Testis (tissue), 2 donors: ENCODE results near the gene ZSCAN2.

Experiments used
- CTCF ChIP-seq, 3 experiments: fragments of 450-650 bp in 2 of 3; fragments of 200-600 bp in 1 of 3; sonication (generic) in 1 of 3; IDR thresholded peaks; one replicate each; pipeline ENCODE4 v1.5.1; 2016 to 2019; ENCODE audit warnings: antibody characterized with exemption in 3 of 3, mild to moderate bottlenecking in 2 of 3, moderate library complexity in 1 of 3
- POLR2A ChIP-seq: fragments of 450-650 bp; IDR thresholded peaks from one replicate; pipeline ENCODE4 v1.6.1; 2017; ENCODE audit warnings: antibody characterized with exemption, mild to moderate bottlenecking, moderate library complexity

DNA sequence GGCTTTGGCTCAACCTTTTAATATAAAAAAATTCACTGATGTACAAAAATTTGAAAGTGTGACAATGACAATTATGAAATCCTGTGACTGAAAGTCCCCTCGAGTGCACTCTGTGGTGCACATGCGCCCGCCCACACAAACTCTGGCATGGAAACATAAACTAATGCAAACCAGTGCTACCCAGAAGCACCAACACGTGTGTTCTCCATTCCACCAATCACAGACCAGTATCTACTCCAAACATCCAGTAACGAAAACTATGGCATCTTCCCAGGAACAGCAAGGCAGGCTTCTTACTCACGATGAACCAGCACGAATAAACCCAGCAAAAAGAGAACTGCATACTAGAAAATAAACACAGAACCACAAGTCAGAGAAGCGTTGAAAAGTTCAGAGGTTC lies 68.9 kb downstream of the ZSCAN2 start:
- no peak for TF ChIP-seq CTCF (IDR thresholded peaks at IDR 0.05)
- no peak for TF ChIP-seq POLR2A
